Measurements from ENCODE around the gene NMT1.

DNA sequence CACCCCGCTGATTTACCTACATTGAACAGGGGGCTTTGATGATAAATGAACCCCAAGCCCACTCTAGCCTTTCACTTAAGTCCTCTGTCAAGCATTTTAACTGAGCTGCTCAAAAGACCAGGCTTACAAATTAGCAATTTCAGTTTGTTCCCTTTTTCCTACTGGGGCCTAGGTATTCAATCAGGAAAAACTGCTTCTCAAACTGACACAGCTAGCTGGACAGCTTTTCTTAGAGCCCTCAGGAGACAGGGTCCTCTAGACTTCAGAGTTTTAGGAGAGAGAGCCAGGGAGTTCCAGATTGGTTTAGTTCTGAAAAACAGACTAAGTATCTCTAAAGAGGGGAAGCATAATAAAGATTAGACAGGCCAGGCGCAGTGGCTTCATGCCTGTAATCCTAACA is 94.4 kb downstream of the NMT1 start:
- TF ChIP-seq, protein P1, sequence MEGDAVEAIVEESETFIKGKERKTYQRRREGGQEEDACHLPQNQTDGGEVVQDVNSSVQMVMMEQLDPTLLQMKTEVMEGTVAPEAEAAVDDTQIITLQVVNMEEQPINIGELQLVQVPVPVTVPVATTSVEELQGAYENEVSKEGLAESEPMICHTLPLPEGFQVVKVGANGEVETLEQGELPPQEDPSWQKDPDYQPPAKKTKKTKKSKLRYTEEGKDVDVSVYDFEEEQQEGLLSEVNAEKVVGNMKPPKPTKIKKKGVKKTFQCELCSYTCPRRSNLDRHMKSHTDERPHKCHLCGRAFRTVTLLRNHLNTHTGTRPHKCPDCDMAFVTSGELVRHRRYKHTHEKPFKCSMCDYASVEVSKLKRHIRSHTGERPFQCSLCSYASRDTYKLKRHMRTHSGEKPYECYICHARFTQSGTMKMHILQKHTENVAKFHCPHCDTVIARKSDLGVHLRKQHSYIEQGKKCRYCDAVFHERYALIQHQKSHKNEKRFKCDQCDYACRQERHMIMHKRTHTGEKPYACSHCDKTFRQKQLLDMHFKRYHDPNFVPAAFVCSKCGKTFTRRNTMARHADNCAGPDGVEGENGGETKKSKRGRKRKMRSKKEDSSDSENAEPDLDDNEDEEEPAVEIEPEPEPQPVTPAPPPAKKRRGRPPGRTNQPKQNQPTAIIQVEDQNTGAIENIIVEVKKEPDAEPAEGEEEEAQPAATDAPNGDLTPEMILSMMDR (IDR thresholded peaks at IDR 0.05 in 8 of 11, conservative IDR thresholded peaks at IDR 0.05 in 3 of 11): no peak
- no peak for TF ChIP-seq POLR2AphosphoS5 (IDR thresholded peaks at IDR 0.05)

Measured in spleen (tissue), 7 donors.